DND-41 (cell line): Measurements from ENCODE around the gene PEX5.
A peak's percentile ranks its signal among the peaks of the same experiment; 100 is the strongest.

ENCODE experiments used
- ATAC-seq: fragments of 200-7000 bp; cut with Tn5 transposase; 3 replicates; pipeline ENCODE4 v1.9.1; 2021; ENCODE audit warnings: low read depth; ENCODE audit not compliant: insufficient read depth
- DNase-seq: peaks from one replicate; pipeline ENCODE4 v3.0.0-alpha.2; 2020
- H2AFZ ChIP-seq: 2 replicates; pipeline ENCODE4 v1.6.0; 2012; ENCODE audit warnings: low read depth, low read length
- H3K27ac ChIP-seq: 2 replicates; pipeline ENCODE4 v1.5.1; 2012; ENCODE audit warnings: low read length, inconsistent platforms
- H3K27me3 ChIP-seq: fragments of 200-600 bp; sonication (generic); 2 replicates; pipeline ENCODE4 v1.6.0; 2012; ENCODE audit warnings: low read length, mild to moderate bottlenecking, inconsistent platforms; ENCODE audit not compliant: insufficient read depth, poor library complexity
- H3K36me3 ChIP-seq: 2 replicates; pipeline ENCODE4 v1.5.1; 2012; ENCODE audit warnings: low read length, inconsistent platforms; ENCODE audit not compliant: insufficient read depth
- H3K4me1 ChIP-seq: 2 replicates; pipeline ENCODE4 v1.5.1; 2012; ENCODE audit warnings: mild to moderate bottlenecking, low read length; ENCODE audit not compliant: insufficient read depth
- H3K4me2 ChIP-seq: 2 replicates; pipeline ENCODE4 v1.6.0; 2012; ENCODE audit warnings: mild to moderate bottlenecking, moderate library complexity, low read length, inconsistent platforms; ENCODE audit not compliant: insufficient read depth
- H3K4me3 ChIP-seq, 2 experiments: fragments of 200-600 bp in 1 of 2; shearing (Covaris generic) in 1 of 2; 2 replicates each; pipeline ENCODE4 v1.5.1; 2012 to 2016; ENCODE audit warnings: inconsistent platforms in 2 of 2, low read length in 2 of 2, mild to moderate bottlenecking in 2 of 2, low read depth in 1 of 2, moderate library complexity in 1 of 2
- H3K79me2 ChIP-seq: 2 replicates; pipeline ENCODE4 v1.6.0; 2012; ENCODE audit warnings: low read length, inconsistent platforms; ENCODE audit not compliant: insufficient read depth
- H3K9ac ChIP-seq: 2 replicates; pipeline ENCODE4 v1.6.0; 2012; ENCODE audit warnings: low read depth, mild to moderate bottlenecking, inconsistent platforms, low read length, moderate library complexity
- H3K9me3 ChIP-seq: 2 replicates; pipeline ENCODE4 v1.5.1; 2012; ENCODE audit warnings: low read length, moderate library complexity, mild to moderate bottlenecking, inconsistent platforms; ENCODE audit not compliant: insufficient read depth, severe bottlenecking
- H4K20me1 ChIP-seq: 2 replicates; pipeline ENCODE4 v1.6.0; 2012; ENCODE audit warnings: low read length; ENCODE audit not compliant: insufficient read depth
- CTCF ChIP-seq: IDR thresholded peaks from 2 replicates; pipeline ENCODE4 v1.5.1; 2012; ENCODE audit warnings: borderline replicate concordance, low read length, moderate library complexity, mild to moderate bottlenecking; ENCODE audit not compliant: poor library complexity, severe bottlenecking; ENCODE audit errors: extremely low read depth
- EZH2 ChIP-seq: IDR thresholded peaks from 3 replicates; pipeline ENCODE4 v1.6.1; 2012; ENCODE audit warnings: borderline replicate concordance, low read depth, mild to moderate bottlenecking, moderate library complexity, low read length, inconsistent platforms; ENCODE audit not compliant: severe bottlenecking

The PEX5 gene

DNA sequence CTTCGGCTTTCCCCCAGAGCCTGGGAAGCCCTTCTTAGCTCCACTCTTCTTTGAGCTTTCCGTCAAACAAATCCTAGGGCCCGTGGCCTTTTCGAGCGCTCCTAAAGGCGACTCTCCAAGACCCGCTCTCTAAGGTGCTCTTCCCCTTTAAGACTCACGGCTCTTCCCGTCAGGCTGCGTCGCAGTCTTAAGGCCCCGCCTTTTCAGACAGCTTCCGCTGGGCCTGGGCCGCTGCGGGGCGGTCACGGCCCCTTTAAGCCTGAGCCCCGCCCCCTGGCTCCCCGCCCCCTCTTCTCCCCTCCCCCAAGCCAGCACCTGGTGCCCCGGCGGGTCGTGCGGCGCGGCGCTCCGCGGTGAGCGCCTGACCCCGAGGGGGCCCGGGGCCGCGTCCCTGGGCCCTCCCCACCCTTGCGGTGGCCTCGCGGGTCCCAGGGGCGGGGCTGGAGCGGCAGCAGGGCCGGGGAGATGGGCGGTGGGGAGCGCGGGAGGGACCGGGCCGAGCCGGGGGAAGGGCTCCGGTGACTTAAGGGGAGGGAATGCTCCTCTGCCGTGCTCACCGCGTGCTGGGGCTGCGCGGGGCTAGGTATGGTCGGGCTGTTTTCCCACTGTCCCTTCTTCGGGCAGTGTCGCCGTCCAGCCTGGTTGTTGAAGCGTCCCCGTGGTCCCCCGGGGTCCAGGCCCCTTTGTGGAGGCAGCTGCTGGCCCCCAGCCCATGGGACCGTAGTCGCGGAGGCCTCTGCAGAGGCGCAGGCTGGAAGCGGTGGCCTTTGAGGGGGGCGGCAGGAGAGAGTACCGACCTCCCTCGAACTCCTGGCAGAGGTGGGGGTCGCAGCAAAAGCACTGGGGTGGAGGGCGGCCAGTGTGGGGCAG, at the start of gene PEX5:
PEX5 (plus strand) TSS at position 289 of the 870 bp plus-strand sequence. CDS start 692 bp downstream, outside the sequence.
- TF ChIP-seq EZH2 = no peak
- peak; percentile 1 for TF ChIP-seq CTCF
- H2AFZ ChIP-seq = peak within 1 kb of the TSS; percentile 92
- peak within 1 kb of the TSS; percentile 82 for H3K4me2 ChIP-seq
- H3K4me1 ChIP-seq = peaks cover 31% of the 10 kb centered on the region
- H3K4me3 ChIP-seq = peak within 1 kb of the TSS; percentile 40 to 76
- peak within 1 kb of the TSS; percentile 67 for H3K9ac ChIP-seq
- H3K27ac ChIP-seq = peak within 1 kb of the TSS; percentile 82
- ATAC-seq (peak; percentile 95), DNase-seq (peak; percentile 93)
- H3K27me3 ChIP-seq = no peaks in the 10 kb centered on the region
- H3K9me3 ChIP-seq = no peaks in the 10 kb centered on the region
- H3K79me2 ChIP-seq = peaks cover 4% of the 10 kb centered on the region; the same call in 1 of the 2 replicates
- H4K20me1 ChIP-seq = no peaks in the 10 kb centered on the region
- peaks cover 26% of the 10 kb centered on the region; the same call in 1 of the 2 replicates for H3K36me3 ChIP-seq

GRCh38 chr12:7141351-7142005, 48.0 kb upstream of the PEX5 start:
- peaks cover 52% of the 10 kb centered on the region for H3K36me3 ChIP-seq
- no peak for TF ChIP-seq CTCF
- no peak for TF ChIP-seq EZH2
- no peak overlapping the region for H2AFZ ChIP-seq
- no peaks in the 10 kb centered on the region for H3K27me3 ChIP-seq
- no peaks in the 10 kb centered on the region for H3K9me3 ChIP-seq
- H3K4me1 ChIP-seq = no peaks in the 10 kb centered on the region
- H3K27ac ChIP-seq = no peak overlapping the region
- no peak overlapping the region for H3K9ac ChIP-seq
- DNase-seq = no peak
- no peaks in the 10 kb centered on the region for H3K79me2 ChIP-seq
- no peak for ATAC-seq
- no peaks in the 10 kb centered on the region for H4K20me1 ChIP-seq
- no peak overlapping the region for H3K4me3 ChIP-seq
- no peak overlapping the region for H3K4me2 ChIP-seq

- H3K4me3 ChIP-seq = no peak overlapping the region
- TF ChIP-seq EZH2 (no peak), CTCF (peak; percentile 82)
- no peak overlapping the region for H3K4me2 ChIP-seq
- no peaks in the 10 kb centered on the region for H3K9me3 ChIP-seq
- H3K9ac ChIP-seq = no peak overlapping the region
- H4K20me1 ChIP-seq = no peaks in the 10 kb centered on the region
- H3K79me2 ChIP-seq = no peaks in the 10 kb centered on the region
- H3K27ac ChIP-seq = no peak overlapping the region
- no peaks in the 10 kb centered on the region for H3K4me1 ChIP-seq
- peaks cover 51% of the 10 kb centered on the region for H3K36me3 ChIP-seq
- no peaks in the 10 kb centered on the region for H3K27me3 ChIP-seq
- no peak overlapping the region for H2AFZ ChIP-seq
- ATAC-seq = peak; percentile 83
- DNase-seq = peak; percentile 65
Observed at GRCh38 chr12:7142056-7142644, 47.3 kb upstream of the PEX5 start.
